Measurements from ENCODE around the gene ST6GALNAC5.
"Not testable (repeated sequence)": the region's sequence is repeated elsewhere in the genome, so short reads cannot be mapped to it uniquely, and the experiment has no call there.

The ST6GALNAC5 gene

DNA sequence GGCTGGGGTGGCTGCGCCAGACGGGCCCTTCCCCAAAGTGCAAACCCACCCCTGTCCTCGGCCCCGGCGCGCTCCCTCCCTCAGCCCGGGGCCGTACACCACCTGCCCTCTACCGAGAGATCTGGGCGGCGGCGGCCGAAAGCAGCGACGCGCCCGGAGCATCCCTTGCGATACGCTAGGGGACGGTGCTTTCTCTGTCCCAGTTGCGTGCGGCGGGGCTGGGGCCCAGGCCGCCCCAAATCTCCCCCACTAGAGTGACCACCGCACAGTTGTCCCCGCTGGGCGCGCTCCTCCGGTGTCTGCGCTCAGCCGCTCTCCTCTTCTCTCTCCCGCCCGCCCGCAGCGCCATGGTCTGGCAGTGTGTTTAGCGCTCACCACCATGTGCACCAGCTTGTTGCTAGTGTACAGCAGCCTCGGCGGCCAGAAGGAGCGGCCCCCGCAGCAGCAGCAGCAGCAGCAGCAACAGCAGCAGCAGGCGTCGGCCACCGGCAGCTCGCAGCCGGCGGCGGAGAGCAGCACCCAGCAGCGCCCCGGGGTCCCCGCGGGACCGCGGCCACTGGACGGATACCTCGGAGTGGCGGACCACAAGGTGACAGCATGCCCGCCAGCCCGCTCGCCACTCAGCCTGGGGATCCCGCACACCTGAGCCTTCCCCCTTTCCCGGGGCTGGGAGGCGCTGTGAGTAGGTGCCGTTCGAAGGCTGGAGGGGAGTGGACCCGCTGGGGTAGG, 1.0 kb downstream of the ST6GALNAC5 start:
- DNase-seq (ENCODE audit: low spot score): peak; percentile 55

DNA sequence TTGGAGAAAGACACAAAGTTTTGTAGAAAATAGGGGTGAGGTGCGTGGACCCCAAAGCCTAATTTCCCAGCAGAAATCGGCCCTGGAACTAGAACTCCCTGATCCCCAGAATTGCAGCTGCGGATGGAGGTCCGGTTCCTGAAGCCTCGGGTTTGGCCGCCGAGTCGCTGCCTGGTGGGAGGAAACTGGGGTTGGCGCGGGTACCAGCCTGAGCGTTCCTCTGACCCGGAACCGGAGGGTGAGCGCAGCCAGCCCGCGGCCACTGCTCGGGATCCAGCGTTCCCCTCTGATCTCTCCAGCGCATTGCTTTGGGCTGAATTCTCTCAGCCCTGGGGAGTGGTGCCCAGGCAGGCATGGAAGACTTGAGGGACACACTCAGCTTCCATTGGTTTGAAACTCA, 1.6 kb downstream of the ST6GALNAC5 start:
- peak; percentile 19 for DNase-seq (ENCODE audit: low spot score)

DNA sequence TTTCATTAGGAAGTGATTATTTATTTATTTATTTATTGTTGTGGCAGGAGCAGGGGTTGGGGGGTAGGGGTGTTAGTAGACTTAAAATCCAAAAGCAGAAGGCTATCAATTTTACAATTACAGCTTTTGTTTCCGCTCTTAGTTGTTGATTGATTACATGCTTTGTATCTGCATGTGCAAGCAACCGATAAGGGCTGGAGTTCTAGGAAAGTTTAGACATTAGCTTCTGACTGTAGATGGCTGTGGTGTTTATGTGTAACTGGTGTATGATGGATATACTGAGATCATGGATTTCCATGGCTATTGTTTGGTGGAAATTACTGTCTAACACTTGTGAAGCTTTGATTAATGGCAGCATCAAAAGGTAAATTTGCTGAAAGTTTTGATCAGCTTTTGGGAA, 2.8 kb downstream of the ST6GALNAC5 start:
- DNase-seq (ENCODE audit: low spot score): no peak

DNA sequence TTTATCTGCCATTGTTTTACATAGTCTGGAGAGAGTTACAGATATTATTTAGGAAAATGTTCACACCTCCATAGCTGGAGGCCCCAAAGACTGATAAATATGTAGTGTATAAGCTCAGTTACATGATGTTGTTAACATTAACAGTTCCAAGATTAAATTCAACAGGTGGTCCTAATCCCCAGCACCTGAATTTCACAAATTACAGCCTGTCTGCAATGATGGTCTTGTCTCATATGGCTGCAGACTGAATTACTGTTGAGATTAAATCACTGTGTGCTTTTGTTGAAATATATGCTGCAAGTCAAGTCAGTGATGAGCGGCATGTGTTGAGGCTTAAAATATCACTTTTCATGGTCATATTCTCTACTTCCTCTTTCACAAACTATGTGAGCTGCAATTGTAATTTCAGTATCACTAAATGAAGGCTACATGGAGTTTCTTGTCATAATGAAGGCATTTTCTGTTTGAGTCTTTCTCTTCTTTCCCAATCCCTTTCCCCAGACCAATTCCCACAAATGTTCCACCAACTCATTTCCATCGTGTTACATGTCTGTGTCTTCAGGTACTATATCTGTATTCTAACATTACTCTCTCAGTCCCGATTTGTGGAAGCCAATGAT, 4.2 kb downstream of the ST6GALNAC5 start:
- DNase-seq (ENCODE audit: low spot score): no peak

DNA sequence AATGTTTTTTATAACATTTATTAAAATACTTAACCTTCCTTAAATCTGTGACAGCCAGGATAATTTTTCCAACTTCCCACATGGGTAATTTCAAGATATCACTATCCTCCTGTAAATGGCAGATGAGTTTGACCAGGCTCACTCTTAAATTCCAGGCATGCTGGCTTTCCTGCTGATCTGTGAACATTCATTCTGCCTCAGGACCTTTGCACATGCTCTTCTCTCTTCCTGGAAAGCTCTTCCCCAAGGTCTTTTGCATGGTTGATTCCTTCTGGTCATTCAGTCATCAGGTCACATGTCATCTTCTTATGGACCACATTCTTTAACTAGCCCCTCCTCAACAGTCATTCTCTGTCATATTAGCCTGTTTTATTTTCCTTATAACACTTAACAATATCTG, 5.7 kb downstream of the ST6GALNAC5 start:
- DNase-seq (ENCODE audit: low spot score): no peak

DNA sequence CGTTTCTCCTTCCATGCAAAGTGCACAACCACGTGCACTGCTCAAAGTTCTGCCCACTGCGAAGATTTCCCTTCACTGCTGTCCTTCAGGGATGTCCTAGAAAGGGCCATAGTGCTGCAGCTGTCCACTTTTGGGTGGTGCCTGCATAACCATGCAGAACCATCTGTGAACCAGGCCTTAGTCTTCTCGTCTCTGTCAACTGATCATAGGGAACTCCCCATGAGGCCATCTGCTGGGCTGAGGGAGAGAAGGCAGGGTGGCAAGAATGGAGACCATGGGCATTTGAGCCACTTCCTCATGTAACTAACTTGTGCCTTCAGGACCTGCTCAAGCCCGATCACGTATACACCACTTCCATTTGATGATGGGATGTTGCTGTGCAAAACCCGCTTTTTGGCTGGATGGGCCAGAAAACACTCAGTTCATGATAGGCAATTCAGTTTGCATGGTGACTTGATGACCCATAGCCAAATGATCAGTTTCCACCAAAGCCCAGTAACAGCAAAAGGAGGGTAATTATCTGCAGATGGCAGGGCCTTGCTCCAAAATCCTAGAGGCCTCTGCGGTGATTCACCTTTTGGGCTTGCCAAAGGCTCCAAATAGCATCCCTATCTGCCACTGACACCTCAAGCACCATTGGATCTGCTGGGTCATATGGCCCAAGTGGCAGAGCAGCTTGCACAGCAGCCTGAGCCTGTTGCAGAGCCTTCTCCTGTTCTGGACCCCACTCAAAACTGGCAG, 9.5 kb downstream of the ST6GALNAC5 start:
- DNase-seq (ENCODE audit: low spot score): no peak

DNA sequence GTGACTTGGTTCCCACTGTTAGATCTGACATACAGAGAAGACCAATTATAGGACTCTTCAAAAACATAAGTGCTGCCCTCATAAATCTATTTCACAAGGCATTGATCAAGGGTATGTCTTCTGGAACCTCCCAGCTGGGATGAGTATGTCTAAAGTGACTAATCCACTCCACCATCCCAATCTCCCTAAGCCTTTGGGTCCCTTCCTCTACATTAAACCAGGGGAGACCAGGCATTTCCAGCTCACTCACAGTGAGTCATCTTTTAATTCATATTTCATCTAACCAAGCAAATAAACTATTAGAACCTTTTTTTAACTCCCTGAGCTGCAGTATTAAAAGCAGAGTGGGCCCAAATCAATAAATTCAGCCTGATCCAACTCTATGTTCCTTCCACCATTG, 11.7 kb downstream of the ST6GALNAC5 start:
- DNase-seq (ENCODE audit: low spot score): not testable (repeated sequence)

DNA sequence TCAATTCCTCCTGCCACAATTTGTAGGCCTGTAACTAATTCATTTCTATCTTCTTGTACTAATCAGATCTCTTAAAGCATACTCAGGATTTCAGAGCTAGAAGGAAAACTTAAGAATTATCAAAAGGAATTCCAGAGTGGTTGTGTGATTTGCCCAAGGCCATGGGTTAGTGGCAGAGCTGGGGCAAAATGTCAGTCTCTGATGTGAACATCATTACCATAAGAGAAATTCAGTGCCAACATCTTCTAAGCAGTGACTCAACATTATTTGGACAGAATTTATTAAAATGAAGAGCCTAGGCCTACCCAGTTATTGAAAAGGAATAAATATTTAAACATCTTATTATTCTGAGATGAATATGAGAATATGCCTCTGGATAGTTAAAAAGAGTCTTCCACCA, 14.5 kb downstream of the ST6GALNAC5 start:
- no peak for DNase-seq (ENCODE audit: low spot score)

DNA sequence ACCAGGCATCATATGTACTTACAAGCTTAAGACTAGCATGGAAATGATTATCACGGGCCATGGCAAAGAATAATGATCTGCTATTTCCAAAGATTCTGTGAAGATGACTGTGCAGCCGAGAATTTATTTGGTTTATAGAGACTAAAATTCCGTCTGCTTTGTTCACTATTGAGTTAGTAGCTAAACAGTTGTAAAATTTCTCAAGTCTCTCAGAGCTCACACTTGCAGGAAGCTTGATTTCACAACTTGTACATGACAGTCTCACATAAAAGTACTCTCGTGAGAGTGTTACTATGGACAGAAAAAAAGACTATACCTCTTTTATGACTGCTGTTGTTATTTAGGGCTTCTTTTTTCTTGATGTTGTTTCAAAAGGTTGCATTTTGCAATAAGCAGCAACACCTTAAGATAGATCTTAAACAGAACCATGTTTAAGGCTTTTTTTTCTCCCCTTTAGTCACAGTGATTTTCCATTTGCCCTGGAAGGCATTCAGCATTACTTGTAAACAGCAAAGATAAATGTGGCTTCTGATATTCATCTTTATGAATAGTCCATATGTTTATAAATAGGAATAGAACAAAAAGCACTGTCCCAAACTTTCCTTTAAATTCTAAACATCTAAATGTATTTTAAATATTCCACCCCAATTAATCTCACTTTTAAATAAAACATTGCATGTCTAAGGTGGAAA, 24.8 kb downstream of the ST6GALNAC5 start:
- DNase-seq (ENCODE audit: low spot score): no peak

DNA sequence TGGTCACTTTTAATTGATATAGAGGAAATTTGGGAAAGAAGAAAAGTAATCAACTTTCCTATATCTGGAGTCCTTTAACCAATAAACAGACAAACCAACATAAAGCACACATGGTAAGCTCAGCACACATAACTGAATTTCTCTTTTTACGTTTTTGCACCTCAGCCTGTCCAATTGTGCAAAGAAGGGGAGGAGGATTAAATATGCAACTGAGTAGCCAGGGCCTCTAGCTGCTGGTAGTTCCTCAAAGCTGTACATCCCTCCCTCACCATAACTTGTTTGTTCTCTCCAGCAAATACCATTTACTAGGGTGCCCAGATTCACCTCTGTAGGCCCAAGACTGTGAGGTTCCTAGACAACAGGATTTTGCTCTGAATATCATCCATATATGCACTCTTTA, 25.4 kb downstream of the ST6GALNAC5 start:
- DNase-seq (ENCODE audit: low spot score): no peak

DNA sequence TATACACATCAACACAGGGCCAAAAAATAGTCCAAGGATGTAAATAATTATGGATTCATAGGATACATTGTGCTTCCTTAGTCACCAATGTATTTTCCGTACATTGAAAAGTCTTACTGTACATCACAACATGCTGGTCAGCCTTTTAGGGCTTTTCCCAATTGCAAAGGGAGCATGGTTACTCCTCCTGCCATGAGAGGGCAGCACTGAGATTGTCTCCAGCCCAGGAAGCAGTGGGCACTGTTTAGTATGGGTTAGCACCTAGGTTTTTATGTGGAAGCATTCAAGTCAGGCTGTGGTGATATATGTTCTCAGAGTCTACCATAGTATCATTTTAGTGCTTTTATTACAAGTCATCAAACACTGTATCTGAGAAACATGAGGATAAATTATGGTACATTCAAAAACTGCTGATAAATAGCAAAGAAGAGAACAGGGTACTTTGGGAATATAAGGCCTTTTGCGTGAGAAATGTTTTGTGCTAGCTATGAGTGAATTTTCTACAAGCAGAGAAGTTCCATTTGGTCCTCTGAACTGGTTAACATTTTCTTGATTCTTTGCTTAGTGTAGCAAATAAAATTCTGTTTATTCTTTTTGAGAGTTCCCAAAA, 34.0 kb downstream of the ST6GALNAC5 start:
- peak; percentile 56 for DNase-seq (ENCODE audit: low spot score)

DNA sequence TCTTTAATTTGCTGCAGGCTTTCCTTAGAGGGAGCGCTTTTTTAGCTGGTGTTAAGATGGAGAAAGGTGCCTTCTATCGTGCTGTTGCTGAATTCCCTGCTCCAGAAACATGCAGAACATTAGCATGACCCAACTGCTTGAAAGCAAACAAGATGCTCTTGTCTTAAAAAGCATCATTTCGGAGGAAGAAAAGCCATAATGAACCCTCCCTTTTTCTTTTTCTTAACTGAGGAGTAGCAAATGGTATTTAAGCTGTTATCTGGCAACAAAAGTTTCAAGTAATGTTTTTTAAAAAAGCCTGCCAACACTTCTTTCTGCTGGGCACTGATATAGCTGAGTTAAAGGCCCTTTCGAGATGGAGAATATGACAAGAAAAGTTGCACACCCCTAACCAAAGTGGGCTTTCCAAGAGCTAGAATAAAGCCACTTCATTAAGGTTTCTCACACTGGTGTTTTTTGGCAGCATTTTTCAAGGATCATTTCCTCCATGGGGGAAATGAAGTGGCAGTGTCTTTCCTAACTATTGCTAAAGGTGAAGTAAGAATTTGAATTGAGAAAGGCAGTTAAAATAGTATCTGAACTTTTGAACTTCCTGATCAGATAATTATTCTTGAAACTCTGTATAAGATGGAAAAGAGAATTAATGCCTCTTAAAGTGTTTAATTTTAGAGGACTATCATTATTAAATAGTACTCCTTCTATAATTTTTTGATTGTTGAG, 38.8 kb downstream of the ST6GALNAC5 start:
- DNase-seq (ENCODE audit: low spot score): no peak

DNA sequence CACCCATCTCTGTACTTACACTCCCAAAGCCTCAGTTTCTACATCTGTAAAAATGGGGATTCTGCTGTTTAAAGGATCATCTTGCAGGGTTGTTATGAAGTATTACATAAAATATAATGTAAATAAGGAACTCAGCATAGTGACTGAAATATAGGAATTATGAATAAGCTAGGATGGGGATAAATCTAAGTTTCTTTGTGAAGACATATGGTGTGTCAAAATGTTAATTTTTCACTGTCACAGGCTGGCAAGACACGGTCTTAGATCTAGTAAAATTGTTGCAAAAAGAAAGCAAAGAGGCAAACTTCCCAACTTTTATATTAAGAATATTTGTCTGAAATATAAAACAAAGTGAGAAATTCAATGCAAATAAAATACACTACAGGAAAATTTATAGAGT, 42.0 kb downstream of the ST6GALNAC5 start:
- DNase-seq (ENCODE audit: low spot score): no peak

DNA sequence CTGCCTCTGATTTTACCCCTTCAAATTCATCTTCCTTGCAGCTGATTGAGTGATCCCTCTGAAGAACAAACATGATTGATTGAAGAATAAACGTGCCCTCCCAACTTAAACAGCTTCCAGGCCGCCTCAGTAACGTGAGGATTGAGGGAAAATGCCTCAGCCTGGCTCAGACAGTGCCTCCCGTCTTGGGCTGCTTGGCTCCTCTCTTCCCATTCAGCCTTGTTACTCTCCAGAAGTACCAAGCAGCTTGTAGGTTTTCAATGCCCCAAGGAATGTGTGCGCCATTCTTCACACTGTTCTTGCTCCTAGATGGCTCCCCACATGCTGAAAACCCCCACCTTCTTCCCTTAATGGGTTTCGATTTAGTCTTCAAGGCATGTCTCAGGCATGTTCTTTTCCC, 51.8 kb downstream of the ST6GALNAC5 start:
- no peak for DNase-seq (ENCODE audit: low spot score)

DNA sequence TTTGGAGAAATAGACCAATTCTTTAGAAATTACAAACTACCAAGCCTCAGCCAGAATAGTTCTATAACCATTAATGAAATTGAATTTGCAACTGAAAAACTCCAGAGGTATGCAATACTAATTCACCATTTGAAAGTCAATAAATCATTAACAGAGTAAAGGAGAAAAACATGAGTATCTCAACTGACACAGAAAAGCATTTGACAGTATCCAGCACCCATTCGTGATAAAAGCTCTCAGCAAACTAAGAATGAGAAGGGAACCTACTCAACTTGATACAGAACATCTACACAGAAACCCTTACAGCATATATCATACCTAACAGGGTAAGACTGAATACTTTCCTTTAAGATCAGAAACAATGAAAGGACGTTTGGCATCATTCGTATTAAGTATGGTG, 54.3 kb downstream of the ST6GALNAC5 start:
- DNase-seq (ENCODE audit: low spot score): no peak

DNA sequence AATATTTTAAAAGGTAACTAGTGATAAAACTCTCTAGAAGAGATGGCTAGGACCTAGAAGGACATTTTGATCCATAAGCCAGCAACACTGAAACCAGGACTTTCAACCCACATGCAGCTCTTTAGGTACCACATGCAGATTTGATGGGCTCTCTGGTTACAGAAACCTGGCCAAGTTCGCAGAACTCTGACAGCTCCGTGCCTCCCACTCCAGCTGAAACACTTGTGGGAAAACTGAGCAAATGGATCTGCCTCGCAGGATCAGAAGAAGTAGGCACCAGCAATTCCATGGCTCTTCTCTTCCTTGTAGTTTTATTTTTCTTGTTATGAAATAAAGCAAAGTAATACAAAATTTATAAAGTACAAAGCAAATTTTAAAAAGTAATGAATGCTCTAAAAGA, 58.5 kb downstream of the ST6GALNAC5 start:
- no peak for DNase-seq (ENCODE audit: low spot score)

DNA sequence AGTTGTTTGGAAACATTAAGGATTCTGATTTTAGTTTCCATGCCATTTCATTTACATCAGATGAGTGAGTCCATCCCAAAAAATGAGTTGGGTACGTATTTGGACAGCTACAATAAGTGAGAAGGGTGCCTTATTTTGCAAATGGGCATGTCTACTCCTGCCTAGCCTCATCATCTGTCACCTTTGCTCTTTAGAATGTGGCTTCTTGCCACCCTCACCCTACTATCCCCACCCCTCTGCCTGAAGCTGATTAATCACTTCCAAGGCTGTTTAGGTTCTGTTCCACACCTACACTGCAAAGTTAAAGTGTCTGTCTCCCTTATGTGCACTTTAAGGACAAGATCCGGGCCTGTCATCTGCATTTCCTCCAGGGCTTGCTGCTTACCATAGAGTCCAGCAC, 61.2 kb downstream of the ST6GALNAC5 start:
- no peak for DNase-seq (ENCODE audit: low spot score)

DNA sequence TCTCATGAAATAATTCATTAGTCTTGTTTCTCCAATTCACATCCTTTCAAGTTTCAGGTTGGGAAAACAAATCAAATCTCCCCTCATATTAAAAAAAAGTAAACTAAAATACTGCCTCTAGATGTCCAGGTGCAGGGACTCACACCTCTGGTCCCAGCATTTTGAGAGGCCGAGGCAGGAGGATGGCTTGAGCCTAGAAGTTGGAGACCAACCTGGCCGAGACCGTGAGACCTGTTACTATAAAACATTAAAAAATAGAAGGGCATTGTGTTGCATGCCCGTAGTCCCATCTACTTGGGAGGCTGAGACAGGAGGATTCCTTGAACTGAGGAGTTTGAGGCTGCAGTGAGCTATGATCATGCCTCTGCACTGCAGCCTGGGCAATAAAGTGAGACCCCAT, 61.9 kb downstream of the ST6GALNAC5 start:
- no peak for DNase-seq (ENCODE audit: low spot score)

DNA sequence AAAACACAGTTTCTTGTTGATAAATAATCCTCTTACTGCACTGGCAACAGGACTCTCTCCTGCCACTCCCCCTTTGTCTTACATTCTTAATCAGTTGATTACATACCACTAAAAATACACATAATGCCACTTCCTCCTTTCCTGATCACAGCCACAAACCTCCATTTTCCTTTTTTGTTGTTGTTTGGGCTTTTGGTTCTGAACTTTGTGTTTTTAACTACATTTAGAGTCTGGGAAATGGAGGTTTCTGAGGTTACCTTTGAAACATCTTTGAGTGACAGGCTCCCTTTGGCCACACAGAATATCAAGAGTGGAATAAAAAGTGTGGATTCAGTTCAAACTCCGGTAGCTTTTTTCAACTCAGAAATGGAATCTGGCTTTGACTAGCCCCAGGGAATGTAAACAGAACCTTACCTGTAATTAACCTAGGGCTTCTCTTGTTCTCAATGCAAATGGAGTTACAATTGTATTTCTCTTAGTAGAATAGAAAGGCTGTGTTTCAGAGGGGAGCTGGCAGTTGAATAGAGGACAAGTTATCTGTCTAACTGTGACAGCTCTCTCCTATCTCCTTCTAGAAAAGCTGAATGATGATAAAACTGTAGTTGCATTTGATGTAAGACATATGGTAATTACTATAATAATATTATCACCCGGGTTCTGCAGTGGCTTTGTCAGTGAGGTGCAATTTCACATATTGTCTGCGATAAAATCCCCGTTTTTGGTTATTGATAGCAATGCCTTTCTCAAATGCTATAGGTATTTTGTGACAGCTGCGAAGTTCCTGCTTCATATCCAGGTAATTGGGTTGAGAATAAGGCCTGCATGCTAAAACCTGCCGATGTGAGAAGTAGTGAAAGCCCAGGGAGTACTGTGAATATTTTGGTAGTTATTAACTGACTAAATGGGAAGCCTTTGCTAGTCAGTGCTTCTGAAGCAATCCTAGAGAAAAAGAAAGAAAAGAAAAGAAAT, 66.9 kb downstream of the ST6GALNAC5 start:
- no peak for DNase-seq (ENCODE audit: low spot score)

DNA sequence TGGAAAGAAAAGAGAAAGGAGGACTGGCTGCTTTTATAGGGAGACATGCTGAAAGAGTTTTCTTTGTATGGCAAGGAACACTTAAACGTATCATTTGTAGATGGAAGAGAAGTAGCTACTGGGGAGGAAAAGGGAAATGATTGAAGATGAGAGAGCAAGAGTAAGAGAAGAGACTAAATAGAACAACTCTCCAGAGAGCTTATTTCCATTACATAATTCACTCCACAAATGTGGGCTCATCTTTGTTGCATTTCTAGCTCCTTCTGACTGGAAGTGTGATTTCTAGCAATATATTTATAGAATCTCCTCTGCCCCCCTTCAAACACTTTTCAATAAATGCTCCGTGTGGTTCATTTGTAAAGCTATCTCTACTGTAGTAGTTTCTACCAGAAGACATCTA, 71.0 kb downstream of the ST6GALNAC5 start:
- no peak for DNase-seq (ENCODE audit: low spot score)
